NCI-H2081 (cell line): ENCODE data around the gene NRP1.

Experiments used
- DNase-seq, 2 experiments: peaks; one replicate each; lab custom pipeline; 2025; lab: John Stamatoyannopoulos, UW

NRP1 gene

GRCh38 chr10:33186150-33186549, 148.3 kb downstream of the NRP1 start:
- DNase-seq, result no peak

DNA sequence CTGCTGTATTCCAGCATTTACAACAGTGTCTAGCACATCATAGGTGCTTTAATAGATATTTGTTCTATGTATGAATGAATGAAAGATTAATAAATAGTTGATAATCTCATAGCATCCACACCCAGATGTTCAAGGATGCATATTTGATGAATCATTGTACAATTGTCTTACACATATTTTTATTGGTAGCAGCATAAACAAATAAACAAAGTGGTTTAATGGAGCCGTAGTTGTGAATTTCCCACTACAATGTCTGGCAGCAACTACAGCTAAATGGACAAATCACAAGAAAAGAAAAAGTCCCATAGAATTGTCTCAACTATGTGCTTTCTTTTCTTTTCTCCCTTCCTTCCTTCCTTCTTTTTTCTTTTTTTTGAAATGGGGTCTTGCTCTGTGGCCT, 150.8 kb downstream of the NRP1 start:
- no peak for DNase-seq

DNA sequence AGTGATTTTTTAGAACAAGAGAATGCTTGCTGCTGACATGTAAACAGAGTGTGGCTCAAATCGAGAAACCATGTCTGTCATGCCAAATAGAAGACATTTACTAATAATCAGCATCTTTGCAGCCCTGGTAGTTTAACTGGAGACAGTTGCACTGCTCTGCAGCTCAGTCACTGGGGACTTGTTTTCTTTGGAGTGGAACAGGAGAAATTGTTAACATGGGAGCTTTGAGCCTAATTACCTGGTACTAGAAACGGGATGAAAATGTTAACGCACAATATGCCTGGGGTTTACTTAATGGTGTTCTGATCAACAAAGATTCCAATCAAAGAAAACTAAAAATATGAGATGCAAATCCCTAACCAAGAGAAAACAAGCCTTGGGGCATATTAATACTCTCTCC, 153.5 kb downstream of the NRP1 start:
- no peak for DNase-seq

DNA sequence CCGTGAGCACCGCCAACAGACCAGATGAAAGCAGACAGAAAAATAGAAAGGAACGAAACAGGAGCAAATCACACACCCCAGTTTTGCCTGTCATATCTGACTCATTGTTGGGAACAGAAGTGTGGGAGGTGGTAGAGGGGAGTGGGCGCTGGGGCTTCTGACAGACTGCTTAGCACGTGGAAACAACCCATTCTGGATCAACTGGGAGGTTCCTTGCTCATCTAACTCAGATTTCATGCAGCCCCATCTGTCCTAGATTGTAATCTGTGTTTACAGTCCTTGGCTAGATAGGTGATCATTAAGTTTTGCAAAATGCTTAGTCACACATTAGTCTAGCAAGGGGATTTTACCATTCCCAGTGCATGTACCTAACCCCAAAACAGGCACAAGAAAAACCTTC, 154.1 kb downstream of the NRP1 start:
- no peak for DNase-seq

DNA sequence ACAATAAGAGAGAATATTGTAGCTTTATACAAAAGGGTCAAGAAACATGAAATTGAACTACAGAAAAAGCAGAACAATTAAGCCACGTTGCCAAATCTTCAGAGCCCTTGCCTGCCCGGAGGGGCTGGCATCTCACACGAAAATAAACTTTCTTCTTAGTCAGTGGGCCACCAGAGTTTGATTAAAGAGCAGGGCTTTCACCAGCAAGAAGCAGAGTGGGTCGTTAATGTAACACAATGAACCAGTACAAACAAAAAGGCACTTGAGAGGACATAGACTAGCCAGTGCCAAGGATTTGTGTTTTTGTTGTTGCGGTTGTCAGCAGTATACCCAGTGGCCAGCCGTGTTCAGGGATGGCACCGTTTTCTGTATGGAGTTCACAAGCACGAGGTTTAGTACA, 155.4 kb downstream of the NRP1 start:
- no peak for DNase-seq

DNA sequence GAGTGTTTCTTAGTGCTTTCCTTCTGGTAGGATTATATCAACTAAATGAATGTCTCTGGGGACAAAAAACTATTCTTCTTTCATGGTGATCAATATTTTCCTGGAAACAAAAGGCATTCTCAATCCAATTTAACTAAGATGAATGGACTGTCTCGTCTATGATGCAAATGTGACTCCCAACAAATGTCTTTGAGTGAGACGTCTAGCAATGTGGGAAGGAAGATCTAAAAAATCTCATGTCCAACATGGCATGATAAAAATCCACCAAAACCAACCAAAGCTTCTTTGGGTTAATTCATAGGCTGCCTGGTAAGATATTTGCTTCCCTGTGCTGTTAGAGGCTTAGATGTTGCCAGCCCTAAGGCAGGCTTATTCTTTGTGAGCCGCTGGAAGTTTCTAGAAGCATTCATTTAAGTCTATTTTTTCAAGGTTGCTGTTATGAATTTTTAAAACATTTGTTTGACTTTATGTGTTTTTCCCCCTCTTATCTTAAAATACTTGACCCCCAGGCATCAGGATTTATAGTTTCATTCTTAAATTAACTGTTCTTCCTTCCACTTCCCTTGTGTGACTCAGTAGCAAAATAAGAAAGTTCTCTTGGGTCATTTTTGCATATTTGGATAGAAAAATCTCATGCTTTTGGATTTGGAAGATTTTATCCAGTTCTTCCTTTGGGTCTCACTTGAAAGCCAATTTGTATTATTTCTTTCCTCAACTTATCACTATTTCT, 156.3 kb downstream of the NRP1 start:
- DNase-seq, result no peak

DNA sequence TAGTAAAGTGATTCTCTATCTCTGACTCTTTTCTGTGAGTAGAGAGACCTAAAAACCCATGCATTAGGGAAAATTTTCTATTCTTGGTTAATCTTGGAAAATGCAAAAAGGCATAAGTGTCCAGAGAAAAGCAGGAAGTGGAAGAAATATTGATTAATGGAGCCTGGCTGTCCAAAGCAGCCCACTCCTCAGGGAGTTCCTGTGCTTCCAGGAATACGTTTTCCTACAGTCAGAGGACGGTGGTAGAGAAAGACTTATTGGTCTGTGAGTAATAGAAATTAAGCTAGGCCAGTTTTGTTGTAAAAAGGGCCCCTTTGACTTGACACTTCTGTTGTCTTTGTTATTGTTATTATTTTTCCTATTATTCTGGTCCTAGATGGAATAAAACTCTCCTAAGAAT, 157.8 kb downstream of the NRP1 start:
- no peak for DNase-seq

DNA sequence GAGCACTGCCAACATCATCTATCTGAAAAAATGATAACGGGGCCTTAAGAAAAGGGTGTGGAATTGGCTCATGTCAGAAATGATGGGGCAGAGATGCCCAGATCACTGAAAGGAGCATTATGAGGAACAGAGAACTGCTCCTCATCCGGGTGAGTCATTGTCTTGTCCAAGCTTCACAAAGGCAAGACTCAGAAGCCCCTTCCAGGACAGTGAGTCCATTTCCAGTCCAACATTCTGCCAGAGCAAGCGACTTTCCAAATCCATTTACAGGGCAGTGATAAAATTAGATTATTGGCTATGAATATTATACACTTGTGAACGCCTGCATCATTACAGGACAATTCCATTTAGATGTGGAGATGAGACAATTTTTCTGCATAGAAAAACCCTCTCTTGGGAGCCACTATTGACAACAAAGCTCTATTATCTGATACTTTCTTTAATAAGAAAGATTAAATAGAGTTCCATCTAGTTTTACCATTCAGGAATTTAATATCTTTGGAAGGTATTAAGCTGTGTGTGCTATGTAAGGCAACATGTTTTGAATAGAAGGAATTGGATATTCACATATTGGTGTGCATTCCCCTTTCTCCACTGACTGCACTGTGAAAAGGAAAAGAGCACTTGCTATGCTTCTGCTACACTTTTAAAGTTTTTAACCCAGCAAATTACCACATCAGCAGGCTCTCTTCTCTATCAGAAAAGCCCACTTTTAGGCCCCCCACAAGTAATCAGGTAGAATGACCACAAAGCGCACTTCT, 159.6 kb downstream of the NRP1 start:
- no peak for DNase-seq

DNA sequence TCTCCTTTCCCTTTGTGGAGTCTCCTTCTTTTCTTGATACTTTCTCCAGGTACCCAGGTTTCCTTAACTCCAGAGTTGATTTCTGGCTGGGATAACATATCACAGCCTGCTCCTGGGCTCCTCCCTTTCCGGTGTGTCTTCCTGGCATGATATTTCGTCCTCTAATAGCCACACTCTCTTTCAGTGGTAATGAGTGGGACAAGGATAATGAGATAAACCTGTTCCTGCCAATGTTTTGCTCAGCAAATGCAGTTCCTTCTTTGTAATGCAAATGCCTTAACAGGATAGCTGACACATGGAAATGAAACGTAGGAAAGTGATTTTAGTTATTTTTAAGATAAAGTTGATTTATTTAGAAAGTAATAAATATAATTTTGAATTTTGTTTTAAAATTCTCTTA, 168.6 kb downstream of the NRP1 start:
- DNase-seq, result no peak

DNA sequence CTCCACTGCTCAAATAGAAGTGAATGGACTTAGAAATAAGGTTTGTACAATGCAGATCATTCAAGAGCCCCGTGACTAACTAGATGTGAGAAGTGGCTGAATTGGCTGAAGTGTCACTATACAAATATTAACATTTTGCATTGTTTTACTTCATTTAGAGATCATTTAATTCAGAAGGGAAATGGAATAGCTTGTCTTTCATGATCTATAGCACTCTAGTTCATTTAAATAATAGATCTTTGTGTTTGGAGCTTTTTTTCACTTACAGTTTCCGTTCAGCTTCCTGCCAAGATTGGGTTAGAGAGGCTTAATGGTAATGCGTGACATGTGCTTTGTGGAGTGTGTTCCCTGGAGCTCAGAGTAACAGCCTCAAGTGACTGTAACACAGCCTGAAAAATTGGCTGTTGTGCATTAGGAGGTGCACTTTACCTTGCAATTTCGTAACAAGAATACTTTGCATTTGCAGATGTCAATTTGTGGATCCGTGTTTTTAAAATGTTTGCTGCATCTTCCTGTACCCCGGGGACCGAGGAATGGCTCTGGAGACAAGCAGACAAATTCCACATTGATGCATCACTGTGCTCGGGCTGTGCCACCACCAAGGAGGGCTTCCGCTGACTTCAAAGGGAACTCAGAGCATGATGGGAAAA, 170.3 kb downstream of the NRP1 start:
- DNase-seq, result peak in 1 of 2 experiments; percentile 58

- DNase-seq, result no peak
Measured at GRCh38 chr10:33162248-33162575, 172.3 kb downstream of the NRP1 start.

DNA sequence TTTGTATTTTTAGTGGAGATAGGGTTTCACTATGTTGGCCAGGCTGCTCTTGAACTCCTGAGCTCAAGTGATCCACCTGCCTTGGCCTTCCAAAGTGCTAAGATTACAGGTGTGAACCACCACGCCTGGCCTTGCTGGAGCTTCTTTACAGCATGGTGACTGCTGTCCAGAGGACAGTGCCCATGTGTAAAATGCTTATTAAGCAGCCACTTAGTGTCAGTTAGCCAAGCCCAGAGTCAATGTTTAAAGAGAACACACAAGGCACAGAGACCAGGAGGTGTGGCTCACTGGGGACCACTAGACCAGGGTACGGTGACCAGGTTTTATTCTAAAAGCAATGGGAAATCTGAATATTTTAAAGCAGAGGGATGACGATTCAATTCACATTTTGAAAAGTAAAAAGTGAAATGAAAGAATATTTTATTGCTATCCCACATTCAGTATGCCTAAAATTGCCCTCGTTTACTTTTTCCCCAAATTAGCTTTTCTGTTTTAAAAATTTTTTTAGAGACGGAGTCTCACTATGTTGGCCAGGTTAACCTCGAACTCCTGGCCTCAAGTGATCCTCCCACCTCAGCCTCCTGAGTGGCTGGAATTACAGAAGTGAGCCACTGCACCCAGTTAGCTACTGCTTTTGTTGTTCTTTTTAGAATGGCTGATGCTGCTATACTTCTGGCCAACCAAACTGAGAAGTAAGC, 172.8 kb downstream of the NRP1 start:
- DNase-seq, result no peak

DNA sequence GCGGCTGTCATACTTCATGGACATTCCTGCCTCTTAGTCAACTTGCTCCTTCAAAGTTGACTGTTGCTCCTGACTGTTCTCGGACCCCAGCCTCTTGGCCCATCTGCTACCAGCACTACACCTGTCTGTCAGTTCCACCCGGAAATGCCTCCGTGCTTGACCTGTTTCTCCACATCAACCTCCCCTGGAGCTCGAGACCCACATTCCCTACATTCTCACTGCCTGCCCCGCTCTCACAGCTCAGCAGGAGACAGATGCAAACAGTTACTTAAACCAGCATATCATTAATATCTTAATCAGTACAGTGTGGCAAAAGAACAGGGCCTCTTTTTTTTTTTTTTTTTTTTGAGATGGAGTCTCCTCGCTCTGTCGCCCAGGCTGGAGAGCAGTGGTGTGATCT, 174.3 kb downstream of the NRP1 start:
- DNase-seq, result no peak

DNA sequence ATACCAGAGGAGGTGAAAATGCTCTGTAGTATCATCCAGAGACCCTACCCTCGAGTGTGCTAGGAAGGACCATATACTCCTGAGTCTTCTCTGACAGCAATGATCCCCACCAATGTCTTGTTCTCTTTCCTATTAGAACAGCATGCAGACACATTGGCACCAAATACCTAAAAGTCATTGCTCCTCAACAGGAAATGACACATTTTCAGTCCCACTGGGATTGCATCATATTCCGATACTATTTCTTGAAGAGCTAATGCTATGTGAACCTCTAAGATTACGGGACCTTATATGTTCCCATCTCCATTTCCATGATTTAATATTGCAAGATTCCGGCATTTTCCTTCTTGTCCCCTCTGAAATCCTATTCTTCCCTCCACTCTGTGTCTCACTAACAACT, 177.4 kb downstream of the NRP1 start:
- no peak for DNase-seq

GRCh38 chr10:33155720-33156638, 178.5 kb downstream of the NRP1 start:
- DNase-seq, result peak in 1 of 2 experiments; percentile 20

DNA sequence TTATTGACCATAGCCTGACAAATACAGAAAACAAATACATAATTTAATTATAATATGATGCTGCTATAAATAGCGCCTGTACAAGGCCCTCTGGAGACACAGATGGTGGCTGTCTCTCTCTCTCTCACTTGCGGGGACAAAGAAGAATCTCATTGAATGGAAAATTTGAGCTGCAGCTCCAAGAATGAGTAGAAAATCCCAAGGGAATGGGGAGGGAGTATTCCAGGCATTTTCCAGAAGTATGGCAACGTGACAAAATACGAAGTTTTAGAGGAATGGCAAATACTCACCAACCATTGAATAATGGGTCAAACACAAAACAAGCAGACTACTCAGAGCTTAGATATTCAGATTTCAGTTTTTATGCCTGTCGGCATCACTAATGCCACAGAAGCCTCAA, 179.9 kb downstream of the NRP1 start:
- no peak for DNase-seq

GRCh38 chr10:33153968-33154327, 180.5 kb downstream of the NRP1 start:
- no peak for DNase-seq

- no peak for DNase-seq
Measured at GRCh38 chr10:33153251-33153967, 181.1 kb downstream of the NRP1 start.

GRCh38 chr10:33152750-33153149, 181.7 kb downstream of the NRP1 start:
- no peak for DNase-seq

GRCh38 chr10:33152146-33152545, 182.3 kb downstream of the NRP1 start:
- no peak for DNase-seq

- no peak for DNase-seq
Measured at GRCh38 chr10:33151344-33151864, 183.1 kb downstream of the NRP1 start.
